H1 (cell line): Measurements from ENCODE around the gene CAMTA1. TPM values are rescaled to one million over a fixed set of nuclear protein-coding genes. Genes with fewer than 3 reads are reported as not detected.

Source experiments
- CTCF ChIA-PET: fragments of 300-600 bp; sonication (Branson Sonifier 250); formaldehyde crosslinking; loops from one replicate; lab custom pipeline; 2021; ENCODE audit not compliant: partially characterized antibody; lab: Charles Lee
- POLR2A ChIA-PET: fragments of 300-600 bp; sonication (Branson Sonifier 250); formaldehyde crosslinking; loops from one replicate; lab custom pipeline; 2021; ENCODE audit warnings: inconsistent platforms; ENCODE audit not compliant: partially characterized antibody; lab: Charles Lee
- DNase-seq, 2 experiments: peaks; one replicate each; pipeline versions ENCODE4 v3.0.0 to v3.0.0-alpha.2; 2010 to 2022; ENCODE audit warnings: low spot score in 2 of 2, low read depth in 1 of 2, mixed read lengths in 1 of 2
- FAIRE-seq: peaks from 2 replicates; lab custom pipeline; 2011; peaks lifted over from hg19 to GRCh38; lab: Jason Lieb, UNC
- H2AFZ ChIP-seq: 2 replicates; pipeline ENCODE4 v1.8.1; 2012; ENCODE audit warnings: low read length, inconsistent platforms
- H2AK5ac ChIP-seq: 2 replicates; pipeline ENCODE4 v1.6.1; 2013; ENCODE audit warnings: low read depth, low read length
- H2BK120ac ChIP-seq: replicated peaks from 2 replicates; pipeline ENCODE3; 2013; ENCODE audit warnings: low read depth, low read length, inconsistent platforms
- H2BK12ac ChIP-seq: 2 replicates; pipeline ENCODE4 v1.6.1; 2013; ENCODE audit warnings: low read depth, low read length
- H2BK15ac ChIP-seq: 2 replicates; pipeline ENCODE4 v1.6.1; 2013; ENCODE audit warnings: low read length
- H2BK20ac ChIP-seq: 2 replicates; pipeline ENCODE4 v1.6.1; 2013; ENCODE audit warnings: low read length
- H2BK5ac ChIP-seq: 2 replicates; pipeline ENCODE4 v1.6.1; 2013; ENCODE audit warnings: low read depth, low read length
- H3K14ac ChIP-seq: 2 replicates; pipeline ENCODE4 v1.6.1; 2013; ENCODE audit warnings: inconsistent platforms; ENCODE audit not compliant: insufficient read length
- H3K18ac ChIP-seq: 2 replicates; pipeline ENCODE4 v1.6.1; 2013; ENCODE audit warnings: low read length; ENCODE audit errors: extremely low read depth
- H3K23ac ChIP-seq: 2 replicates; pipeline ENCODE4 v1.6.1; 2013; ENCODE audit warnings: inconsistent platforms; ENCODE audit not compliant: insufficient read length
- H3K23me2 ChIP-seq: 2 replicates; pipeline ENCODE4 v1.6.1; 2013; ENCODE audit warnings: low read depth, low read length
- H3K27ac ChIP-seq: 2 replicates; pipeline ENCODE4 v1.6.1; 2011; ENCODE audit warnings: low read depth, low read length, inconsistent platforms
- H3K27me3 ChIP-seq, 4 experiments: replicated peaks in 1 of 4; 1 replicate in 1 of 4; 2 replicates in 3 of 4; pipeline versions ENCODE4 v1.6.1 to v1.8.1; 2011 to 2013; ENCODE audit warnings: low read length in 3 of 4, mild to moderate bottlenecking in 3 of 4, inconsistent platforms in 2 of 4, mixed read lengths in 2 of 4, moderate library complexity in 1 of 4; ENCODE audit not compliant: control insufficient read depth in 3 of 4, insufficient read depth in 3 of 4; ENCODE audit errors: extremely low read depth in 1 of 4
- H3K36me3 ChIP-seq, 4 experiments: 2 replicates each; pipeline versions ENCODE4 v1.6.1 to v1.8.1; 2011 to 2013; ENCODE audit warnings: mild to moderate bottlenecking in 4 of 4, low read length in 3 of 4, moderate library complexity in 2 of 4, control low read depth in 1 of 4, inconsistent platforms in 1 of 4; ENCODE audit not compliant: insufficient read depth in 4 of 4, control insufficient read depth in 2 of 4
- H3K4ac ChIP-seq: replicated peaks from 2 replicates; pipeline ENCODE3; 2013; ENCODE audit warnings: low read length, low read depth, mixed read lengths, inconsistent platforms; ENCODE audit not compliant: insufficient read length
- H3K4me1 ChIP-seq, 4 experiments: replicated peaks in 1 of 4; 1 replicate in 1 of 4; 2 replicates in 3 of 4; pipeline versions ENCODE4 v1.6.1 to v1.8.1; 2011 to 2013; ENCODE audit warnings: low read length in 3 of 4, inconsistent platforms in 2 of 4, mixed read lengths in 1 of 4; ENCODE audit not compliant: insufficient read depth in 4 of 4, control insufficient read depth in 3 of 4
- H3K4me2 ChIP-seq, 2 experiments: 2 replicates each; pipeline versions ENCODE4 v1.6.1 to v1.8.1; 2011 to 2013; ENCODE audit warnings: low read depth in 2 of 2, low read length in 2 of 2, control low read depth in 1 of 2, inconsistent platforms in 1 of 2, mild to moderate bottlenecking in 1 of 2; ENCODE audit not compliant: insufficient read depth in 1 of 2
- H3K4me3 ChIP-seq, 4 experiments: fragments of 200-600, 300-600 bp in 1 of 4; sonication (generic), shearing (Covaris generic), sonication (Bioruptor Twin) in 1 of 4; 2 replicates each; pipeline versions ENCODE4 v1.5.1 to v1.8.1; 2011 to 2016; ENCODE audit warnings: low read length in 4 of 4, low read depth in 3 of 4, control low read depth in 2 of 4, inconsistent platforms in 2 of 4, mild to moderate bottlenecking in 2 of 4, mixed read lengths in 1 of 4, moderate library complexity in 1 of 4; ENCODE audit not compliant: insufficient read depth in 2 of 4; ENCODE audit errors: extremely low read depth in 1 of 4
- H3K56ac ChIP-seq: replicated peaks from 2 replicates; pipeline ENCODE3; 2013; ENCODE audit warnings: low read depth, mild to moderate bottlenecking, mixed read lengths, low read length, inconsistent platforms; ENCODE audit not compliant: insufficient read length
- H3K79me1 ChIP-seq: 2 replicates; pipeline ENCODE4 v1.6.1; 2013; ENCODE audit warnings: low read depth, low read length, control low read depth
- H3K79me2 ChIP-seq, 2 experiments: 2 replicates each; pipeline versions ENCODE4 v1.6.1 to v1.8.1; 2012 to 2013; ENCODE audit warnings: low read length in 2 of 2, mild to moderate bottlenecking in 2 of 2, inconsistent platforms in 1 of 2; ENCODE audit not compliant: insufficient read depth in 2 of 2, control insufficient read depth in 1 of 2
- H3K9ac ChIP-seq, 4 experiments: replicated peaks in 1 of 4; 1 replicate in 1 of 4; 2 replicates in 3 of 4; pipeline versions ENCODE4 v1.6.1 to v1.8.1; 2011 to 2013; ENCODE audit warnings: low read depth in 3 of 4, low read length in 3 of 4, control low read depth in 2 of 4, mild to moderate bottlenecking in 2 of 4, moderate library complexity in 2 of 4, inconsistent platforms in 1 of 4; ENCODE audit errors: extremely low read depth in 1 of 4
- H3K9me3 ChIP-seq, 2 experiments: 2 replicates each; pipeline versions ENCODE4 v1.6.1 to v1.8.1; 2012 to 2013; ENCODE audit warnings: mild to moderate bottlenecking in 2 of 2, moderate library complexity in 2 of 2, control low read depth in 1 of 2, inconsistent platforms in 1 of 2, low read depth in 1 of 2, low read length in 1 of 2, mixed read lengths in 1 of 2; ENCODE audit not compliant: insufficient read depth in 2 of 2
- H4K20me1 ChIP-seq, 2 experiments: replicated peaks in 1 of 2; 2 replicates each; pipeline versions ENCODE3 to v1.8.1; 2011 to 2013; ENCODE audit warnings: inconsistent platforms in 2 of 2, low read length in 2 of 2, mild to moderate bottlenecking in 1 of 2; ENCODE audit not compliant: insufficient read depth in 2 of 2, control insufficient read depth in 1 of 2
- H4K5ac ChIP-seq: 2 replicates; pipeline ENCODE4 v1.6.1; 2013; ENCODE audit warnings: low read length, low read depth, mixed read lengths, inconsistent platforms; ENCODE audit not compliant: insufficient read length
- H4K8ac ChIP-seq: 2 replicates; pipeline ENCODE4 v1.8.0; 2013; ENCODE audit warnings: mild to moderate bottlenecking, moderate library complexity, low read length, inconsistent platforms; ENCODE audit not compliant: insufficient read depth; ENCODE audit errors: extremely low read depth
- H4K91ac ChIP-seq: replicated peaks from 2 replicates; pipeline ENCODE3; 2013; ENCODE audit warnings: low read length, mixed read lengths, inconsistent platforms; ENCODE audit not compliant: insufficient read length
- WGBS, 2 experiments: shearing (Covaris generic) in 1 of 2; methylation state at CpG; one replicate each; pipeline versions ENCODE4 v1.1.6 to v1.1.7; 2013 to 2015; ENCODE audit warnings: low lambda C conversion rate in 2 of 2, mixed read lengths in 2 of 2, inconsistent platforms in 1 of 2, low coverage in 1 of 2, missing lambda C conversion rate in 1 of 2; ENCODE audit not compliant: insufficient replicate concordance in 2 of 2, insufficient coverage in 1 of 2, insufficient read length in 1 of 2; ENCODE audit errors: extremely low coverage in 1 of 2, missing lambda C conversion rate in 1 of 2; 5-methylcytosine and 5-hydroxymethylcytosine counted together
- polyA plus RNA-seq, 7 experiments: library from polyadenylated mRNA; depleted of rRNA in 3 of 7; stranded (reverse) in 5 of 7; unstranded in 2 of 7; fragments of >200 nt in 5 of 7; fragments of 200-250 nt in 2 of 7; gene quantifications; 1 replicate in 5 of 7; 2 replicates in 1 of 7; 4 replicates in 1 of 7; pipeline versions ENCODE4 v1.2.1 to v1.2.3, GENCODE V29; 2011 to 2013; ENCODE audit warnings: missing spikeins in 2 of 7, mixed read lengths in 2 of 7
- total RNA-seq: library from RNA; stranded (reverse); fragmentation: NEBNext Ultra II Directional; extraction: Animal tissue kit (Norgen Biotek cat#: 25700); gene quantifications from 2 replicates; pipeline ENCODE4 v1.2.1, GENCODE V29; 2021

The CAMTA1 gene
- total and polyA plus RNA-seq, 2 of the 8 experiments (the other 6 are each of a cell fraction or from before 2014, with no cell fraction given), result 65.0 to 119 TPM

- DNase-seq (no peak), FAIRE-seq (no peak)
- H3K4me1 ChIP-seq, result peaks cover 0 to 8% (median 0%) of the 10 kb centered on the region in 4 experiments; a peak in 1 of 7 replicates
- H4K20me1 ChIP-seq, result no peaks in the 10 kb centered on the region
- no peak overlapping the region for H2BK120ac ChIP-seq
- H3K27ac ChIP-seq, result no peak overlapping the region
- no peak overlapping the region for H2AFZ ChIP-seq
- H3K4ac ChIP-seq, result no peak overlapping the region
- no peak overlapping the region for H3K23ac ChIP-seq
- no peak overlapping the region for H3K9ac ChIP-seq
- H2BK12ac ChIP-seq, result no peak overlapping the region
- H2BK5ac ChIP-seq, result no peak overlapping the region
- no peaks in the 10 kb centered on the region for H3K79me2 ChIP-seq
- no peaks in the 10 kb centered on the region for H3K79me1 ChIP-seq
- H3K56ac ChIP-seq, result no peak overlapping the region
- H2AK5ac ChIP-seq, result no peak overlapping the region
- POLR2A ChIA-PET, result interaction anchor here (0.5 kb wide), 1 partner anchor 110 kb away, joined by 4 read pairs; no protein-coding TSS in a partner anchor
- CTCF ChIA-PET, result no interaction called here
- no peak overlapping the region for H3K18ac ChIP-seq
- no peaks in the 10 kb centered on the region for H3K36me3 ChIP-seq
- H3K4me2 ChIP-seq, result no peak overlapping the region
- no peak overlapping the region for H4K5ac ChIP-seq
- no peak overlapping the region for H4K91ac ChIP-seq
- no peak overlapping the region for H3K14ac ChIP-seq
- 88% methylated on average over 8 of the region's 8 CpGs; no CpG with 5 or more reads in 1 of the 2 experiments for WGBS, 2 experiments
- H3K9me3 ChIP-seq, result no peaks in the 10 kb centered on the region
- no peak overlapping the region; the same call in 1 of the 2 replicates for H4K8ac ChIP-seq
- H3K4me3 ChIP-seq, result no peak overlapping the region
- H2BK20ac ChIP-seq, result no peak overlapping the region
- H3K27me3 ChIP-seq, result no peaks in the 10 kb centered on the region; a peak in 1 of 7 replicates
- no peaks in the 10 kb centered on the region for H3K23me2 ChIP-seq
- no peak overlapping the region for H2BK15ac ChIP-seq
These were observed 793.8 kb downstream of the CAMTA1 start for GRCh38 chr1:7579016-7579415.
